OCI-LY1 (cell line): ENCODE measurements around the gene PTTG1IP2.
"Not testable (repeated sequence)": the region's sequence is repeated elsewhere in the genome, so short reads cannot be mapped to it uniquely, and the experiment has no call there.

ENCODE experiments used
- H2AFZ ChIP-seq: fragments of 200-600 bp; sonication (generic), shearing (Covaris generic); 2 replicates; pipeline ENCODE4 v1.6.0; 2014; ENCODE audit warnings: antibody characterized with exemption, mild to moderate bottlenecking, low read length
- H3F3A ChIP-seq: fragments of 200-600 bp; sonication (generic), shearing (Covaris generic); 2 replicates; pipeline ENCODE4 v1.6.0; 2014; ENCODE audit warnings: mild to moderate bottlenecking, antibody characterized with exemption, low read length, moderate library complexity; ENCODE audit not compliant: insufficient read depth
- H3K27ac ChIP-seq: fragments of 200-600 bp; sonication (generic); 2 replicates; pipeline ENCODE4 v1.5.1; 2014; ENCODE audit warnings: low read length, mixed run types, mild to moderate bottlenecking, low read depth; ENCODE audit not compliant: poor library complexity, severe bottlenecking
- H3K27me3 ChIP-seq: fragments of 200-600 bp; sonication (generic); 2 replicates; pipeline ENCODE4 v1.6.0; 2014; ENCODE audit warnings: antibody characterized with exemption, mild to moderate bottlenecking, low read length, moderate library complexity; ENCODE audit not compliant: insufficient read depth
- H3K36me3 ChIP-seq: fragments of 200-600 bp; sonication (generic); 2 replicates; pipeline ENCODE4 v1.6.1; 2014; ENCODE audit warnings: mild to moderate bottlenecking, antibody characterized with exemption, low read length, moderate library complexity, mixed read lengths; ENCODE audit not compliant: insufficient read depth
- H3K4me1 ChIP-seq: fragments of 200-600 bp; sonication (generic); 2 replicates; pipeline ENCODE4 v1.5.1; 2014; ENCODE audit warnings: mild to moderate bottlenecking, low read length, moderate library complexity; ENCODE audit not compliant: insufficient read depth, severe bottlenecking
- H3K4me2 ChIP-seq: fragments of 200-600 bp; sonication (generic), shearing (Covaris generic); 2 replicates; pipeline ENCODE4 v1.6.1; 2014; ENCODE audit warnings: low read length
- H3K4me3 ChIP-seq: fragments of 200-600 bp; sonication (generic); 2 replicates; pipeline ENCODE4 v1.5.1; 2014; ENCODE audit warnings: low read length, low read depth, mild to moderate bottlenecking, mixed read lengths; ENCODE audit not compliant: poor library complexity, severe bottlenecking
- H3K79me2 ChIP-seq: fragments of 200-600 bp; shearing (Covaris generic); 2 replicates; pipeline ENCODE4 v1.6.1; 2016; ENCODE audit warnings: mixed run types, low read length, mixed read lengths; ENCODE audit not compliant: insufficient read depth
- H3K9ac ChIP-seq: fragments of 200-600 bp; sonication (generic), shearing (Covaris generic); 2 replicates; pipeline ENCODE4 v1.6.1; 2014; ENCODE audit warnings: mild to moderate bottlenecking, low read length, mixed read lengths
- H3K9me2 ChIP-seq: fragments of 200-600 bp; sonication (generic), shearing (Covaris generic); 2 replicates; pipeline ENCODE4 v1.6.1; 2014; ENCODE audit warnings: low read depth, mild to moderate bottlenecking, low read length, mixed read lengths
- H3K9me3 ChIP-seq: fragments of 200-600 bp; shearing (Covaris generic); 2 replicates; pipeline ENCODE4 v1.6.1; 2014; ENCODE audit warnings: low read length, mixed read lengths
- H4K20me1 ChIP-seq: fragments of 200-600 bp; sonication (generic), shearing (Covaris generic); 2 replicates; pipeline ENCODE4 v1.6.0; 2016; ENCODE audit warnings: mild to moderate bottlenecking, low read length; ENCODE audit not compliant: insufficient read depth
- EZH2 ChIP-seq: fragments of 200-600 bp; sonication (generic), shearing (Covaris generic); IDR thresholded peaks from 2 replicates; pipeline ENCODE4 v1.8.0; 2017; ENCODE audit warnings: borderline replicate concordance, mixed run types, mild to moderate bottlenecking, antibody characterized with exemption, low read length, moderate library complexity, mixed read lengths
- TF ChIP-seq, protein P1 (sequence below): fragments of 200-600 bp; sonication (generic), shearing (Covaris generic); IDR thresholded peaks from 2 replicates; pipeline ENCODE4 v1.5.1; 2017; ENCODE audit warnings: mild to moderate bottlenecking, antibody characterized with exemption, low read length, moderate library complexity, mixed read lengths

The PTTG1IP2 gene

DNA sequence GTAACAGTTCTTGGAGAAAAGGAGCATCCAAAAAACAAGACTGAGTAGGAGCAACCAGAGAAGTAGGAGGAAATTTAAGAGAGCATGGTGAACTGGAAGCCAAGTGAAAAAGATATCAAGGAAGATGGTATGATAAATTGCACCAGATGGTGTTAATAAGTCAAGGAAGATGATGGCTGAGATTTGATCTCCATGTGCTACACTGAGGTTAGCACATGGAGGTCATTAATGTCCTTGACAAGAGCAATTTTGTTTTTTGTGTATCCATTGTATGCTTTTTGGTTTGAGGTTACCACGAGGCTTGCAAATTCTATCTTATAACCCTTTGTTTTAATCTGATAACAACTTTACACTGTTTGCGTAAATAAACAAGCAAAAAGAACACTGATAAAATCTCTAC is 11.3 kb upstream of the PTTG1IP2 start:
- H3F3A ChIP-seq: no peaks in the 10 kb centered on the region
- no peaks in the 10 kb centered on the region for H3K4me1 ChIP-seq
- no peak overlapping the region for H2AFZ ChIP-seq
- no peak overlapping the region for H3K9ac ChIP-seq
- no peaks in the 10 kb centered on the region for H3K9me3 ChIP-seq
- H4K20me1 ChIP-seq: no peaks in the 10 kb centered on the region
- H3K4me2 ChIP-seq: no peak overlapping the region
- H3K27me3 ChIP-seq: no peaks in the 10 kb centered on the region
- H3K9me2 ChIP-seq: no peaks in the 10 kb centered on the region
- no peaks in the 10 kb centered on the region for H3K36me3 ChIP-seq
- H3K4me3 ChIP-seq: no peak overlapping the region
- no peak overlapping the region for H3K27ac ChIP-seq
- TF ChIP-seq EZH2: no peak
- TF ChIP-seq, protein P1, sequence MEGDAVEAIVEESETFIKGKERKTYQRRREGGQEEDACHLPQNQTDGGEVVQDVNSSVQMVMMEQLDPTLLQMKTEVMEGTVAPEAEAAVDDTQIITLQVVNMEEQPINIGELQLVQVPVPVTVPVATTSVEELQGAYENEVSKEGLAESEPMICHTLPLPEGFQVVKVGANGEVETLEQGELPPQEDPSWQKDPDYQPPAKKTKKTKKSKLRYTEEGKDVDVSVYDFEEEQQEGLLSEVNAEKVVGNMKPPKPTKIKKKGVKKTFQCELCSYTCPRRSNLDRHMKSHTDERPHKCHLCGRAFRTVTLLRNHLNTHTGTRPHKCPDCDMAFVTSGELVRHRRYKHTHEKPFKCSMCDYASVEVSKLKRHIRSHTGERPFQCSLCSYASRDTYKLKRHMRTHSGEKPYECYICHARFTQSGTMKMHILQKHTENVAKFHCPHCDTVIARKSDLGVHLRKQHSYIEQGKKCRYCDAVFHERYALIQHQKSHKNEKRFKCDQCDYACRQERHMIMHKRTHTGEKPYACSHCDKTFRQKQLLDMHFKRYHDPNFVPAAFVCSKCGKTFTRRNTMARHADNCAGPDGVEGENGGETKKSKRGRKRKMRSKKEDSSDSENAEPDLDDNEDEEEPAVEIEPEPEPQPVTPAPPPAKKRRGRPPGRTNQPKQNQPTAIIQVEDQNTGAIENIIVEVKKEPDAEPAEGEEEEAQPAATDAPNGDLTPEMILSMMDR: no peak
- H3K79me2 ChIP-seq: no peaks in the 10 kb centered on the region

- no peak for TF ChIP-seq EZH2
- TF ChIP-seq, protein P1: peak; percentile 40
- H3K79me2 ChIP-seq: no peaks in the 10 kb centered on the region
- no peaks in the 10 kb centered on the region for H3K36me3 ChIP-seq
- no peak overlapping the region for H3K27ac ChIP-seq
- H3K4me1 ChIP-seq: no peaks in the 10 kb centered on the region
- no peaks in the 10 kb centered on the region for H4K20me1 ChIP-seq
- H2AFZ ChIP-seq: no peak overlapping the region
- no peaks in the 10 kb centered on the region for H3K27me3 ChIP-seq
- no peaks in the 10 kb centered on the region for H3F3A ChIP-seq
- H3K4me3 ChIP-seq: no peak overlapping the region
- H3K9me3 ChIP-seq: no peaks in the 10 kb centered on the region
- no peaks in the 10 kb centered on the region for H3K9me2 ChIP-seq
- H3K9ac ChIP-seq: no peak overlapping the region
- no peak overlapping the region for H3K4me2 ChIP-seq
Measured at GRCh38 chr7:90459888-90460287, 9.6 kb upstream of the PTTG1IP2 start.

DNA sequence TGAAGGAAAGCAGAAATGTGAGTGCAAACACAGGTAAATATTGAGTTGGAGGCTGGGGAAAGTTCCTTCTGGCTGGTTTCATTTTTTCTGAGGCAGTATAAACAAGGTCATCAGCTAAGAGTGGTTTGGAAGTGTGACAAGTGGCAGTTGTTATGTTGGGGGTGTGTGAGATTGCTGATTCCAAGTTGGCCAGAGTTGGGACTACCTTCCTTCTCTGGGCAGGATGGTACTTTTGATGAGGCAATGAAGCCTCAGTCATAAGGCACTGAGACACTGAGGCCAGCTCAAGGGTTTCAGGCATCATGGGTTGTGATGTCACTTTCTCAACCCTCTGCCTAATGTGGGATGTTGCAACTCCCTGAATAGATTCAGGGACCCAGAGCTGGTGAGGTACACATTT is 8.2 kb upstream of the PTTG1IP2 start:
- H3K27ac ChIP-seq: no peak overlapping the region
- no peak overlapping the region for H3K4me2 ChIP-seq
- TF ChIP-seq, protein P1: no peak
- TF ChIP-seq EZH2: no peak
- no peaks in the 10 kb centered on the region for H4K20me1 ChIP-seq
- no peak overlapping the region for H2AFZ ChIP-seq
- H3K27me3 ChIP-seq: no peaks in the 10 kb centered on the region
- no peak overlapping the region for H3K9ac ChIP-seq
- H3K9me2 ChIP-seq: no peaks in the 10 kb centered on the region
- H3F3A ChIP-seq: no peaks in the 10 kb centered on the region
- H3K79me2 ChIP-seq: no peaks in the 10 kb centered on the region
- no peaks in the 10 kb centered on the region for H3K9me3 ChIP-seq
- H3K36me3 ChIP-seq: no peaks in the 10 kb centered on the region
- no peak overlapping the region for H3K4me3 ChIP-seq
- no peaks in the 10 kb centered on the region for H3K4me1 ChIP-seq

- not testable (repeated sequence) for H3K27ac ChIP-seq, H3K4me1 ChIP-seq, H3K9ac ChIP-seq, H3K36me3 ChIP-seq, H3K27me3 ChIP-seq, H4K20me1 ChIP-seq, H2AFZ ChIP-seq, H3K9me2 ChIP-seq, H3K9me3 ChIP-seq, H3K79me2 ChIP-seq, H3F3A ChIP-seq
- Histone ChIP-seq H3K4me2 (peak overlapping the region; percentile 11; the same call in 1 of the 2 replicates), H3K4me3 (peak overlapping the region; percentile 25)
Measured at GRCh38 chr7:90463151-90463628, 6.2 kb upstream of the PTTG1IP2 start.
